ENCODE measurements around the gene TMA7.
A peak's percentile ranks its signal among the peaks of the same experiment; 100 is the strongest.

Gene TMA7

GRCh38 chr3:48426401-48426909, 13.6 kb upstream of the TMA7 start:
- no peak for TF ChIP-seq CTCF (IDR thresholded peaks at IDR 0.05; ENCODE audit: control extremely low read depth, extremely low read depth, low read depth, missing control alignments)
- no peak for DNase-seq (ENCODE audit: extremely low spot score)
- POLR2A ChIA-PET, result no interaction called here
- CTCF ChIA-PET, result interaction anchor here (22.2 to 30.6 kb wide), 2 partner anchors 5 to 13 kb away, joined by 863 read pairs; partner anchors contain the start of genes CCDC51, PLXNB1 and TMA7

- ChIA-PET POLR2A (no interaction called here), CTCF (interaction anchor here (22.2 to 30.6 kb wide), 2 partner anchors 4 to 14 kb away, joined by 863 read pairs; partner anchors contain the start of genes CCDC51, PLXNB1 and TMA7)
These were observed 13.0 kb upstream of the TMA7 start for GRCh38 chr3:48426944-48427629.

GRCh38 chr3:48427630-48427962, 12.5 kb upstream of the TMA7 start:
- TF ChIP-seq CTCF (IDR thresholded peaks at IDR 0.05; ENCODE audit: control extremely low read depth, extremely low read depth, low read depth, missing control alignments), result no peak
- POLR2A ChIA-PET, result no interaction called here
- DNase-seq (ENCODE audit: extremely low spot score), result no peak
- CTCF ChIA-PET, result interaction anchor here (22.2 to 30.6 kb wide), 2 partner anchors 4 to 15 kb away, joined by 863 read pairs; partner anchors contain the start of genes CCDC51, PLXNB1 and TMA7

More at GRCh38 chr3:48426944-48427629, 13.0 kb upstream of the TMA7 start:
- no peak for DNase-seq (ENCODE audit: extremely low spot score)
- TF ChIP-seq CTCF (IDR thresholded peaks at IDR 0.05; ENCODE audit: control extremely low read depth, extremely low read depth, low read depth, missing control alignments), result no peak

GRCh38 chr3:48428088-48428571, 11.9 kb upstream of the TMA7 start:
- ChIA-PET CTCF (interaction anchor here (22.2 to 30.6 kb wide), 2 partner anchors 3 to 15 kb away, joined by 863 read pairs; partner anchors contain the start of genes CCDC51, PLXNB1 and TMA7), POLR2A (no interaction called here)
- TF ChIP-seq CTCF (IDR thresholded peaks at IDR 0.05; ENCODE audit: control extremely low read depth, extremely low read depth, low read depth, missing control alignments), result no peak
- no peak for DNase-seq (ENCODE audit: extremely low spot score)

GRCh38 chr3:48428572-48429316, 11.3 kb upstream of the TMA7 start:
- no peak for TF ChIP-seq CTCF (IDR thresholded peaks at IDR 0.05; ENCODE audit: control extremely low read depth, extremely low read depth, low read depth, missing control alignments)
- no peak for DNase-seq (ENCODE audit: extremely low spot score)
- POLR2A ChIA-PET, result no interaction called here
- CTCF ChIA-PET, result interaction anchor here (1.2 to 22.2 kb wide), 2 partner anchors 16 to 234 kb away, joined by 4 to 863 read pairs; no protein-coding TSS in a partner anchor

GRCh38 chr3:48429317-48429959, 10.6 kb upstream of the TMA7 start:
- no peak for TF ChIP-seq CTCF (IDR thresholded peaks at IDR 0.05; ENCODE audit: control extremely low read depth, extremely low read depth, low read depth, missing control alignments)
- CTCF ChIA-PET, result interaction anchor here (1.2 to 22.2 kb wide), 2 partner anchors 16 to 235 kb away, joined by 4 to 863 read pairs; no protein-coding TSS in a partner anchor
- POLR2A ChIA-PET, result no interaction called here
- DNase-seq (ENCODE audit: extremely low spot score), result peak; percentile 78

All from GM10248 (cell line).